ENCODE data around the gene B3GLCT. TPM values are rescaled to one million over a fixed set of nuclear protein-coding genes. Genes with fewer than 3 reads are reported as not detected.
"Not testable (repeated sequence)": the region's sequence is repeated elsewhere in the genome, so short reads cannot be mapped to it uniquely, and the experiment has no call there.

The B3GLCT gene
- polyA plus RNA-seq, 2 donors: 1.9 to 2.0 TPM

DNA sequence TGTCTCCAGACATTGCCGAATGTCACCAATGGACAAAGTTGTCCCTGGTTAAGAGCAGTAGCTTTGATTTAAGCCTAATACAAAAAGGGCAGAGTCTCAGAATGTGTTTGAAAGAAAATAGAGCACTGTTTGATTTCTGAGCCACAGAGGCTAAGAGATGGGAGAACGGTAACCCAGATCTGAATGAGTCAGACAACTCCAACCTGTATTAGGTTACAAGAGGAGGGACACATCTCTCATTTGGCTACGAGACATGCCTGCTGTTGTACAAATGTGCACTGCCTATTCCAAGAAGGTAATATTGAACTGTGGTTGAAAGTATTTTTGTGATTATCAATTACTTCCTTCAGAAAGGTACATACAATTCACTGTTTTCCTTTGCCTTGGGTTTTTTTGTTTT is 33.2 kb upstream of the B3GLCT start:
- WGBS, 2 donors: 84 to 88% methylated on average over 3 of the region's 3 CpGs
- H3K4me3 ChIP-seq (ENCODE audit: low read depth in 1 of 2, low read length in 2 of 2): no peak overlapping the region
- no peaks in the 10 kb centered on the region for H3K9me3 ChIP-seq (ENCODE audit: control insufficient read depth in 2 of 2, insufficient read depth in 1 of 2, low read depth in 1 of 2, low read length in 1 of 2)
- no peak overlapping the region for H3K27ac ChIP-seq (ENCODE audit: low read depth in 2 of 2, low read length in 1 of 2)
- H3K27me3 ChIP-seq (ENCODE audit: control insufficient read depth in 1 of 2, insufficient read depth in 2 of 2, low read length in 2 of 2): no peaks in the 10 kb centered on the region
- H3K4me1 ChIP-seq (ENCODE audit: control insufficient read depth in 2 of 2, insufficient read depth in 2 of 2, low read length in 1 of 2): no peaks in the 10 kb centered on the region
- no peaks in the 10 kb centered on the region for H3K36me3 ChIP-seq (ENCODE audit: control insufficient read depth in 2 of 2, insufficient read depth in 2 of 2, low read length in 1 of 2)

DNA sequence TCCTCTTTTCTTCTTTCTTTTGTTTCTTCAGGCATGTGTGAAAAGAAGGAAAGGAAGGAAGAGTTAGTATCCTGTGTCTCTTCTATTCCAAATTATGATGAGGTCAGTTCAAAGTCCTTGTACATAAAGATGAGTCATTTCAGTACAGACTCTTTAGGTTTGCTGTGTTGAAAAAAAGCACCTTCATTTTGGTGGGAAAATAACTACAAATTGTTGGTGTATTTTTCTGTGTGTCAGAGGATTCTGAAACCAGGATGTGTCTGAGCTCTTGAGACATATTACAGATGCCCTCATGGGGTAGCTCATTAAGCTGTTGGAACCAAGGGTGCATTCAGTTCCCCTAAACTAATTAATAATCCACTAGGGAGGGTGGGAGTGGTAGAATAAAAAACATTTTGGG is 32.3 kb upstream of the B3GLCT start:
- H3K4me3 ChIP-seq (ENCODE audit: low read depth in 1 of 2, low read length in 2 of 2): no peak overlapping the region
- no peaks in the 10 kb centered on the region for H3K27me3 ChIP-seq (ENCODE audit: control insufficient read depth in 1 of 2, insufficient read depth in 2 of 2, low read length in 2 of 2)
- no peak overlapping the region for H3K27ac ChIP-seq (ENCODE audit: low read depth in 2 of 2, low read length in 1 of 2)
- H3K4me1 ChIP-seq (ENCODE audit: control insufficient read depth in 2 of 2, insufficient read depth in 2 of 2, low read length in 1 of 2): no peaks in the 10 kb centered on the region
- no peaks in the 10 kb centered on the region for H3K9me3 ChIP-seq (ENCODE audit: control insufficient read depth in 2 of 2, insufficient read depth in 1 of 2, low read depth in 1 of 2, low read length in 1 of 2)
- no peaks in the 10 kb centered on the region for H3K36me3 ChIP-seq (ENCODE audit: control insufficient read depth in 2 of 2, insufficient read depth in 2 of 2, low read length in 1 of 2)

DNA sequence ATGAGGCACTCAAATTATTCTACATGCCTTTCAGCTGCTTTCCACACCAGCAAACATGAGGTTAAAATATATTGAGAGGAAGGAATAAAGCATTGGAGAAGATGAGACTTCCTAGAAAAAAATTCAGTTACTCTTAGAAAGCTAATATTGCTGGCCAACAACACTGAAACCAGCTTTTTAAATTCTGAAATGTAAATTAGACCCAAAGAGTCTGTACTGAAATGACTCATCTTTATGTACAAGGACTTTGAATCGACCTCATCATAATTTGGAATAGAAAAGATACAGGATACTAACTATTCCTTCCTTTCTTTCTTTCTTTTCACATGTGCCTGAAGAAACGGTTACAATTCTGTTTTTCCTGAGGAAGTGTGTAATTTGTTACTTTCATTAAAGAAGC is 31.6 kb upstream of the B3GLCT start:
- no peaks in the 10 kb centered on the region for H3K4me1 ChIP-seq (ENCODE audit: control insufficient read depth in 2 of 2, insufficient read depth in 2 of 2, low read length in 1 of 2)
- no peak overlapping the region for H3K27ac ChIP-seq (ENCODE audit: low read depth in 2 of 2, low read length in 1 of 2)
- H3K36me3 ChIP-seq (ENCODE audit: control insufficient read depth in 2 of 2, insufficient read depth in 2 of 2, low read length in 1 of 2): no peaks in the 10 kb centered on the region
- 24 to 29% methylated on average over 2 of the region's 2 CpGs for WGBS, 2 donors
- no peaks in the 10 kb centered on the region for H3K27me3 ChIP-seq (ENCODE audit: control insufficient read depth in 1 of 2, insufficient read depth in 2 of 2, low read length in 2 of 2)
- no peaks in the 10 kb centered on the region for H3K9me3 ChIP-seq (ENCODE audit: control insufficient read depth in 2 of 2, insufficient read depth in 1 of 2, low read depth in 1 of 2, low read length in 1 of 2)
- H3K4me3 ChIP-seq (ENCODE audit: low read depth in 1 of 2, low read length in 2 of 2): no peak overlapping the region

DNA sequence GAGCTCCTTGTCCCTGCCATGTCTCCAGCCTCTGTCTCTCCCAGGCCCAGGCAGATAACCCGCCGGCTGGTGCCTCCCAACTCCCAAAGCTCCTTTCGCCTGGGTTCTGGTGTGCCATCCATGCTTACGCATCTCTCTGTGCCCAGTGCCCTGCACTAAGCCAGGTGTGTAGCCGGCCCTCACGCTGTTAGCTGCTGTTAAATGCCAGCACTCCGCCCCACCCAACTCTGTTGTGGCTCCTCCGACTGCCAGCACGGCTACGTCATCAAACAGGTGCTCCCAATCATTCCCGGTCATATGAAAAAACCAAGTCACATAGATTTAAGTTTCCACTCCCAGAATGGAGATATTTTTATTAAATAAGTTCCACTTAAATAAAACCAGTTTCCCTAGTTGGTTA is 31.0 kb upstream of the B3GLCT start:
- Histone ChIP-seq H3K27ac (ENCODE audit: low read depth in 2 of 2, low read length in 1 of 2) (no peak overlapping the region), H3K36me3 (ENCODE audit: control insufficient read depth in 2 of 2, insufficient read depth in 2 of 2, low read length in 1 of 2) (no peaks in the 10 kb centered on the region), H3K27me3 (ENCODE audit: control insufficient read depth in 1 of 2, insufficient read depth in 2 of 2, low read length in 2 of 2) (no peaks in the 10 kb centered on the region), H3K4me1 (ENCODE audit: control insufficient read depth in 2 of 2, insufficient read depth in 2 of 2, low read length in 1 of 2) (no peaks in the 10 kb centered on the region), H3K9me3 (ENCODE audit: control insufficient read depth in 2 of 2, insufficient read depth in 1 of 2, low read depth in 1 of 2, low read length in 1 of 2) (no peaks in the 10 kb centered on the region), H3K4me3 (ENCODE audit: low read depth in 1 of 2, low read length in 2 of 2) (no peak overlapping the region)
- 78 to 83% methylated on average over 11 of the region's 11 CpGs for WGBS, 2 donors

DNA sequence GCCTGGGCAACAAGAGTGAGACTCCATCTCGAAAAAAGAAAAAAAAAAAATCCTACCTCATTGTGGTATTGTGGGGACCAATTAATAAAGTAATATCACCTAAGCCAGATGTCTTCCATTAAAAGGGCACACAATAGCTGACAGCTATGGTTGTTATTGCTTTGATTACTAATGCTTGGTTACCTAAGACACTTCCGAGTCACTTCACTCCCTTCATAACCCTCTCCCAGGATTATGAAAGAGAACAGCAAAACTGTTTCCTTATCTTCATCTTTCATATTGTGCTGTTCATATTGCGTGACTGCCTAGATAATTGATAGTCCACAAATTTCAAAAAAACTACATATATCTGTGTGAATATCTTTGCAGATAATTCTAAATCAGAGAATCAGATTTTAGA is 27.8 kb upstream of the B3GLCT start:
- H3K27ac ChIP-seq (ENCODE audit: low read depth in 2 of 2, low read length in 1 of 2): no peak overlapping the region
- no peaks in the 10 kb centered on the region for H3K4me1 ChIP-seq (ENCODE audit: control insufficient read depth in 2 of 2, insufficient read depth in 2 of 2, low read length in 1 of 2)
- H3K36me3 ChIP-seq (ENCODE audit: control insufficient read depth in 2 of 2, insufficient read depth in 2 of 2, low read length in 1 of 2): no peaks in the 10 kb centered on the region
- 54 to 60% methylated on average over 3 of the region's 3 CpGs for WGBS, 2 donors
- no peaks in the 10 kb centered on the region for H3K9me3 ChIP-seq (ENCODE audit: control insufficient read depth in 2 of 2, insufficient read depth in 1 of 2, low read depth in 1 of 2, low read length in 1 of 2)
- no peak overlapping the region for H3K4me3 ChIP-seq (ENCODE audit: low read depth in 1 of 2, low read length in 2 of 2)
- no peaks in the 10 kb centered on the region for H3K27me3 ChIP-seq (ENCODE audit: control insufficient read depth in 1 of 2, insufficient read depth in 2 of 2, low read length in 2 of 2)

DNA sequence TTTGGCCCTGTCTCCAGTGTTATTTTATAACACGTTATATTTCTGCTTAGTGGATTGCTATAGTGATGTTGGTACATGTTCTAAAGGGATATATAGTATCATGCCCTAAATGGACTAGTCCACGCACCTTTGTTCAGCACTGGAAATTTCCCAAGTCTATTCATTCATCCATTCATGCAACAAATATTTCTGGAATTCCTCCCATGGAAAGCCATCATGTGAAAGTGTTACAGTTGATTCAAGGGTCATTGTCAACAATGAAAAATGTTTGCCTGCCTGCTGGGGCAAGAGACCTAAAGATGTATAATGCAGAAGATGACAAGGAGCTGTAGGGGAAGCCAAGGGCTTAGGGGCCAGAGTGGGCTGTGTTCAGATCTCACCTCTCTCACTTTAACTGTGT is 27.2 kb upstream of the B3GLCT start:
- H3K4me3 ChIP-seq (ENCODE audit: low read depth in 1 of 2, low read length in 2 of 2): no peak overlapping the region
- H3K4me1 ChIP-seq (ENCODE audit: control insufficient read depth in 2 of 2, insufficient read depth in 2 of 2, low read length in 1 of 2): no peaks in the 10 kb centered on the region
- no peaks in the 10 kb centered on the region for H3K27me3 ChIP-seq (ENCODE audit: control insufficient read depth in 1 of 2, insufficient read depth in 2 of 2, low read length in 2 of 2)
- no peak overlapping the region for H3K27ac ChIP-seq (ENCODE audit: low read depth in 2 of 2, low read length in 1 of 2)
- H3K36me3 ChIP-seq (ENCODE audit: control insufficient read depth in 2 of 2, insufficient read depth in 2 of 2, low read length in 1 of 2): no peaks in the 10 kb centered on the region
- H3K9me3 ChIP-seq (ENCODE audit: control insufficient read depth in 2 of 2, insufficient read depth in 1 of 2, low read depth in 1 of 2, low read length in 1 of 2): no peaks in the 10 kb centered on the region
- WGBS, 2 donors: 39 to 56% methylated on average over 2 of the region's 2 CpGs

DNA sequence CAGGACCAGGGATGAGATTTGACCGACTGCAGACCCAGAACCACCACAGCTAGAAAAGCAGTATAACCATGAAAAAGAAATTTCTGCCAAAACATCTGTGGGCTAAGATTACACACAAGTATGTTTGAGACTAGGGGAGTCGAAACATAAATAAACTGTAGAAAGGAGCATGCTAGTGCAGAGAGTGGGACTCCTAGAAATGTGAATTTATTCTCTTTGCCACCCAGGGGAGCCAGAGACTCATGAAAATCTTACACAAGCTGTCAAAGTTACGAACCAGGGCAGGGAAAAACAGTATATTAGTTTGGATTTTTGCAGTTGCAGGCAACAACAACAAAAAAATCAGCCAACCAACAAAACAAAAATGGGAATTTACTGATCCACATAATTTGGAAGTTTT is 25.8 kb upstream of the B3GLCT start:
- Histone ChIP-seq H3K4me3 (ENCODE audit: low read depth in 1 of 2, low read length in 2 of 2) (no peak overlapping the region), H3K4me1 (ENCODE audit: control insufficient read depth in 2 of 2, insufficient read depth in 2 of 2, low read length in 1 of 2) (no peaks in the 10 kb centered on the region), H3K36me3 (ENCODE audit: control insufficient read depth in 2 of 2, insufficient read depth in 2 of 2, low read length in 1 of 2) (no peaks in the 10 kb centered on the region), H3K9me3 (ENCODE audit: control insufficient read depth in 2 of 2, insufficient read depth in 1 of 2, low read depth in 1 of 2, low read length in 1 of 2) (no peaks in the 10 kb centered on the region), H3K27ac (ENCODE audit: low read depth in 2 of 2, low read length in 1 of 2) (no peak overlapping the region), H3K27me3 (ENCODE audit: control insufficient read depth in 1 of 2, insufficient read depth in 2 of 2, low read length in 2 of 2) (no peaks in the 10 kb centered on the region)
- whole genome bisulfite sequencing, 2 donors: 62 to 68% methylated on average over 3 of the region's 3 CpGs

DNA sequence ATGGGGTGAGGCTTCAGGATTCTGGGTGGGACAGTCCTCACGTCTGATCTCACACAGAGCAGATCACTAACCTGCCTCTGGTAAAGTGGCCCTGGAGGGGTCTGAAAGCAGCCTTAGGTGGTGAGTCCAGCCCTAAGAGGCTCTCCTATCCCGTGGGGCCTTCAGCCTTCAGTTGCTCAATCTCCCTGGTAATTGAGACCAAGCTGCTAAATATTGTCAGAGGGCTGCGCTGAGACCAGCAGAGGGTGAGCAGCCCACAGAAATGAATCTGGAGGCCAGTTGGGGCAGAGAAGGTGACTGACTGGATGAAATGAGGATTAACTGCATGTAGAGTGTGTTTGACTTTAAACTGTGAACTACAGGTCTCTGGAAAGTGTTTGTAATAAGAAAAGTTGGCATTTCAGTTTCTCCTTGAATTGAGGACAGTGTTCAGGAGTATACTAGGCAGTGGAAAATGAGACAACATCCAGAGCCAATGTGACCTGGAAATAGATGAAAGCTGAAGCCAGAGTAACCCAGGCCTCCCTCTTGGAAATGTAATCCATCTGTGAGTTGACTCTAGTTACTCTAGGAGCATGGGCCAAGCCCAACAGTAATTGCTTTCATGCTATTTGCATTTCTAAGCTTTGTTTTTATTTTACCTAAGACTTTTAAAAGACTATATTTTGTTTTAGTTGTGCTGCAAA is 23.8 kb upstream of the B3GLCT start:
- Histone ChIP-seq H3K9me3 (ENCODE audit: control insufficient read depth in 2 of 2, insufficient read depth in 1 of 2, low read depth in 1 of 2, low read length in 1 of 2) (no peaks in the 10 kb centered on the region), H3K27me3 (ENCODE audit: control insufficient read depth in 1 of 2, insufficient read depth in 2 of 2, low read length in 2 of 2) (no peaks in the 10 kb centered on the region), H3K4me1 (ENCODE audit: control insufficient read depth in 2 of 2, insufficient read depth in 2 of 2, low read length in 1 of 2) (no peaks in the 10 kb centered on the region), H3K27ac (ENCODE audit: low read depth in 2 of 2, low read length in 1 of 2) (no peak overlapping the region), H3K4me3 (ENCODE audit: low read depth in 1 of 2, low read length in 2 of 2) (no peak overlapping the region), H3K36me3 (ENCODE audit: control insufficient read depth in 2 of 2, insufficient read depth in 2 of 2, low read length in 1 of 2) (no peaks in the 10 kb centered on the region)
- 78 to 82% methylated on average over 3 of the region's 3 CpGs for WGBS, 2 donors

DNA sequence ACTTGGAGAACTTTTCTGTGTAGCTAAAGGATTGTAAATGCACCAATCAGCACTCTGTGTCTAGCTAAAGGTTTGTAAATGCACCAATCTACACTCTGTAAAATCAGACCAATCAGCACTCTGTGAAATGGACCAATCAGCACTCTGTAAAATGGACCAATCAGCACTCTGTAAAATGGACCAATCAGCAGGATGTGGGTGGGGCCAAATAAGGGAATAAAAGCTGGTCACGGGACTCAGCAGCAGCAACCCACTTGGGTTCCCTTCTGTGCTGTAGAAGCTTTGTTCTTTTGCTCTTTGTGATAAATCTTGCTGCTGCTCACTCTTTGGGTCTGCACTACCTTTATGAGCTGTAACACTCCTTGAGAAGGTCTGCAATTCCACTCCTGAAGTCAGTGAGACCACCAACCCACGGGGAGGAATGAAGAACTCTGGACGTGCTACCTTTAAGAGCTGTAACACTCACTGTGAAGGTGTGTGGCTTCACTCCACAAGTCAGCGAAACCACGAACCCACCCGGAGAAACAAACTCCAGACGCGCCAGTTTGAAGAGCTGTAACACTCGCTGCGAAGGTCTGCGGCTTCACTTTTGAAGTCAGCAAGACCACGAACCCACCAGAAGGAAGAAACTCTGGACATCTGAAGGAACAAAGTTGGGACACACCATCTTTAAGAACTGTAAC is 21.8 kb upstream of the B3GLCT start:
- not testable (repeated sequence) for H3K4me3 ChIP-seq (ENCODE audit: low read depth in 1 of 2, low read length in 2 of 2); H3K27me3 ChIP-seq (ENCODE audit: control insufficient read depth in 1 of 2, insufficient read depth in 2 of 2, low read length in 2 of 2); H3K4me1 ChIP-seq (ENCODE audit: control insufficient read depth in 2 of 2, insufficient read depth in 2 of 2, low read length in 1 of 2); H3K36me3 ChIP-seq (ENCODE audit: control insufficient read depth in 2 of 2, insufficient read depth in 2 of 2, low read length in 1 of 2); H3K27ac ChIP-seq (ENCODE audit: low read depth in 2 of 2, low read length in 1 of 2); H3K9me3 ChIP-seq (ENCODE audit: control insufficient read depth in 2 of 2, insufficient read depth in 1 of 2, low read depth in 1 of 2, low read length in 1 of 2)
- WGBS, 2 donors: 91 to 93% methylated on average over 12 of the region's 12 CpGs

DNA sequence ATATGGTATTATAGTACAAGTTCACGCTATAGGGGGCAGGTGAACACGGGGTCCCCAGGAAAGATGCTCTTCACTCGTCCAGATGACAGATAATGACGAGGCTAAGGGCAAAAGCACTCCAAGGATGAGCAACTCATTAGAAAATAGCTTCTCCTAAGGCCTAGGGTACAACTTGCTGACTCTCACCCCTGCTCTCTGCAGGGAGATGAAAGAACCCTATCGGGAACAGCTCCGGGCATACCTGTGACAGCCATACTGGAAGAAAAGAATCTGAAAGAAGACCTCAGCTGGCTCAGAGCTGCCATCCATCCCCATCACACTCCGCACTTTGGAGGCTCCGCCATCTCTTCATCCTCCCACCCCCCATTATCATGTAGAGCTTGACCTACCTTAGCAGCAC is 20.5 kb upstream of the B3GLCT start:
- H3K4me3 ChIP-seq (ENCODE audit: low read depth in 1 of 2, low read length in 2 of 2): no peak overlapping the region
- H3K27me3 ChIP-seq (ENCODE audit: control insufficient read depth in 1 of 2, insufficient read depth in 2 of 2, low read length in 2 of 2): no peaks in the 10 kb centered on the region
- 94% methylated on average over 8 of the region's 8 CpGs for WGBS, 2 donors
- H3K4me1 ChIP-seq (ENCODE audit: control insufficient read depth in 2 of 2, insufficient read depth in 2 of 2, low read length in 1 of 2): no peaks in the 10 kb centered on the region
- no peaks in the 10 kb centered on the region for H3K36me3 ChIP-seq (ENCODE audit: control insufficient read depth in 2 of 2, insufficient read depth in 2 of 2, low read length in 1 of 2)
- H3K9me3 ChIP-seq (ENCODE audit: control insufficient read depth in 2 of 2, insufficient read depth in 1 of 2, low read depth in 1 of 2, low read length in 1 of 2): no peaks in the 10 kb centered on the region
- no peak overlapping the region for H3K27ac ChIP-seq (ENCODE audit: low read depth in 2 of 2, low read length in 1 of 2)
